ENCODE results near the gene FBXO44.

- no peak for TF ChIP-seq CTCF (conservative IDR thresholded peaks at IDR 0.05; ENCODE audit: low read depth, low read length)
- no peak for TF ChIP-seq EZH2 (IDR thresholded peaks at IDR 0.05; ENCODE audit: borderline replicate concordance, low read depth, low read length, poor library complexity, severe bottlenecking)
Observed at GRCh38 chr1:11657654-11658053, 3.0 kb downstream of the FBXO44 start.
